Panc1 (cell line): ENCODE measurements around the gene BRF1. TPM values are rescaled to one million over a fixed set of nuclear protein-coding genes. Genes with fewer than 3 reads are reported as not detected.

Source experiments
- ATAC-seq: fragments of 200-7000 bp; cut with Tn5 transposase; 2 replicates; pipeline ENCODE4 v1.9.1; 2020; ENCODE audit warnings: mild to moderate bottlenecking, moderate library complexity
- BruUV-seq: library from RNA; stranded (reverse); fragments of 400-500 nt; replicated peaks from 2 replicates; lab custom pipeline; 2021; lab: Mats Ljungman, UMichigan
- CTCF ChIA-PET: fragments of 300-600 bp; sonication (Branson Sonifier 250); formaldehyde crosslinking; loops from one replicate; lab custom pipeline; 2022; ENCODE audit warnings: antibody characterized with exemption; lab: Charles Lee
- POLR2A ChIA-PET: fragments of 300-600 bp; sonication (Branson Sonifier 250); formaldehyde crosslinking; loops from one replicate; lab custom pipeline; 2022; ENCODE audit warnings: antibody characterized with exemption; lab: Charles Lee
- DNase-seq: peaks from one replicate; pipeline ENCODE4 v3.0.0-alpha.2; 2010; ENCODE audit warnings: low read depth, low spot score
- H3K27ac ChIP-seq: 2 replicates; pipeline ENCODE4 v1.5.1; 2011; ENCODE audit warnings: mild to moderate bottlenecking, low read length, inconsistent platforms
- H3K27me3 ChIP-seq: fragments of 200-500 bp; sonication (Bioruptor generic); 2 replicates; pipeline ENCODE4 v1.6.0; 2014; ENCODE audit warnings: low read length, inconsistent platforms; ENCODE audit not compliant: control insufficient read depth, insufficient read depth
- H3K36me3 ChIP-seq: fragments of 200-500 bp; sonication (Bioruptor generic); 2 replicates; pipeline ENCODE4 v1.5.1; 2014; ENCODE audit warnings: inconsistent platforms, mild to moderate bottlenecking, low read length, moderate library complexity; ENCODE audit not compliant: control insufficient read depth, insufficient read depth
- H3K4me1 ChIP-seq: 2 replicates; pipeline ENCODE4 v1.5.1; 2011; ENCODE audit warnings: inconsistent platforms, mild to moderate bottlenecking, low read length, moderate library complexity; ENCODE audit not compliant: control insufficient read depth, insufficient read depth
- H3K4me3 ChIP-seq, 2 experiments: 2 replicates each; pipeline ENCODE4 v1.5.1; 2011 to 2012; ENCODE audit warnings: low read depth in 2 of 2, low read length in 2 of 2, mild to moderate bottlenecking in 2 of 2, inconsistent platforms in 1 of 2, moderate library complexity in 1 of 2
- H3K9me3 ChIP-seq: fragments of 200-500 bp; sonication (Bioruptor generic); 2 replicates; pipeline ENCODE4 v1.5.1; 2014; ENCODE audit warnings: low read depth, mild to moderate bottlenecking, inconsistent platforms, low read length, moderate library complexity; ENCODE audit not compliant: control insufficient read depth, insufficient read depth
- POLR2AphosphoS5 ChIP-seq: IDR thresholded peaks from 2 replicates; pipeline ENCODE4 v1.6.1; 2012; ENCODE audit warnings: mild to moderate bottlenecking, low read depth, low read length, moderate library complexity
- REST ChIP-seq, 2 experiments: IDR thresholded peaks; 2 replicates each; pipeline ENCODE4 v1.6.1; 2011 to 2012; ENCODE audit warnings: low read depth in 2 of 2, control low read depth in 1 of 2, low read length in 1 of 2, mild to moderate bottlenecking in 1 of 2, moderate library complexity in 1 of 2; ENCODE audit not compliant: insufficient read depth in 1 of 2
- SIN3A ChIP-seq: IDR thresholded peaks from 2 replicates; pipeline ENCODE4 v1.6.1; 2012; ENCODE audit warnings: low read depth, mild to moderate bottlenecking, low read length, moderate library complexity, borderline replicate concordance; ENCODE audit not compliant: insufficient read depth
- TCF7L2 ChIP-seq: IDR thresholded peaks from 2 replicates; pipeline ENCODE4 v1.6.1; 2011; ENCODE audit warnings: mild to moderate bottlenecking, low read depth, low read length, inconsistent platforms
- in situ Hi-C: cut with HindIII; loops from 2 replicates; pipeline ENCODE4 v1.10.0; 2016; ENCODE audit warnings: low sequenced_read_pairs, low pct_unique_long_range_greater_than_20kb
- intact Hi-C: fragments of 100-400 bp; cut with micrococcal nuclease; formaldehyde crosslinking; loops from one replicate; pipeline ENCODE4 v1.10.0; 2022; ENCODE audit not compliant: unreplicated experiment
- total RNA-seq: library from RNA; stranded (reverse); gene quantifications from one replicate; pipeline ENCODE4 v1.2.1, GENCODE V29; 2021; ENCODE audit not compliant: unreplicated experiment
- TF ChIP-seq, protein P1 (sequence below): fragments of 450-650 bp; IDR thresholded peaks from 2 replicates; pipeline ENCODE4 v1.5.1; 2017; ENCODE audit warnings: mild to moderate bottlenecking

The BRF1 gene
- total RNA-seq, 1 experiment from 2014 or later: 25.0 TPM

GRCh38 chr14:105332350-105332874 lies 31.6 kb upstream of the BRF1 start:
- no peak for ATAC-seq
- no TSS peak for BruUV-seq
- POLR2A ChIA-PET: no interaction called here

GRCh38 chr14:105331575-105332349 lies 31.0 kb upstream of the BRF1 start:
- BruUV-seq: no TSS peak
- no peak for ATAC-seq
- POLR2A ChIA-PET: no interaction called here
- Histone ChIP-seq H3K4me3 (no peak overlapping the region), H3K27me3 (no peaks in the 10 kb centered on the region), H3K4me1 (no peaks in the 10 kb centered on the region), H3K9me3 (no peaks in the 10 kb centered on the region), H3K36me3 (no peaks in the 10 kb centered on the region), H3K27ac (no peak overlapping the region)
- TF ChIP-seq SIN3A: no peak
- TF ChIP-seq REST (IDR thresholded peaks at IDR 0.05; ENCODE audit: insufficient read depth in 1 of 2, low read depth in 2 of 2, low read length in 1 of 2): no peak
- TF ChIP-seq, protein P1, sequence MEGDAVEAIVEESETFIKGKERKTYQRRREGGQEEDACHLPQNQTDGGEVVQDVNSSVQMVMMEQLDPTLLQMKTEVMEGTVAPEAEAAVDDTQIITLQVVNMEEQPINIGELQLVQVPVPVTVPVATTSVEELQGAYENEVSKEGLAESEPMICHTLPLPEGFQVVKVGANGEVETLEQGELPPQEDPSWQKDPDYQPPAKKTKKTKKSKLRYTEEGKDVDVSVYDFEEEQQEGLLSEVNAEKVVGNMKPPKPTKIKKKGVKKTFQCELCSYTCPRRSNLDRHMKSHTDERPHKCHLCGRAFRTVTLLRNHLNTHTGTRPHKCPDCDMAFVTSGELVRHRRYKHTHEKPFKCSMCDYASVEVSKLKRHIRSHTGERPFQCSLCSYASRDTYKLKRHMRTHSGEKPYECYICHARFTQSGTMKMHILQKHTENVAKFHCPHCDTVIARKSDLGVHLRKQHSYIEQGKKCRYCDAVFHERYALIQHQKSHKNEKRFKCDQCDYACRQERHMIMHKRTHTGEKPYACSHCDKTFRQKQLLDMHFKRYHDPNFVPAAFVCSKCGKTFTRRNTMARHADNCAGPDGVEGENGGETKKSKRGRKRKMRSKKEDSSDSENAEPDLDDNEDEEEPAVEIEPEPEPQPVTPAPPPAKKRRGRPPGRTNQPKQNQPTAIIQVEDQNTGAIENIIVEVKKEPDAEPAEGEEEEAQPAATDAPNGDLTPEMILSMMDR: no peak
- no peak for TF ChIP-seq TCF7L2
- no peak for TF ChIP-seq POLR2AphosphoS5
- no peak for DNase-seq
- CTCF ChIA-PET: no interaction called here
- intact Hi-C loops: no loop called here
- in situ Hi-C loops: no loop called here

More at GRCh38 chr14:105332350-105332874, 31.6 kb upstream of the BRF1 start:
- Histone ChIP-seq H3K36me3 (no peaks in the 10 kb centered on the region), H3K27me3 (no peaks in the 10 kb centered on the region), H3K27ac (no peak overlapping the region), H3K9me3 (no peaks in the 10 kb centered on the region), H3K4me1 (no peaks in the 10 kb centered on the region), H3K4me3 (no peak overlapping the region)
- TF ChIP-seq REST (IDR thresholded peaks at IDR 0.05; ENCODE audit: insufficient read depth in 1 of 2, low read depth in 2 of 2, low read length in 1 of 2) (no peak), SIN3A (no peak), TCF7L2 (no peak), POLR2AphosphoS5 (no peak)
- TF ChIP-seq, protein P1: no peak
- in situ Hi-C loops (no loop called here), intact Hi-C loops (no loop called here)
- no peak for DNase-seq
- CTCF ChIA-PET: no interaction called here
